IMR-90 (cell line): ENCODE data around the gene CYP27B1. TPM values are rescaled to one million over a fixed set of nuclear protein-coding genes. Genes with fewer than 3 reads are reported as not detected.
A peak's percentile ranks its signal among the peaks of the same experiment; 100 is the strongest.

Experiments used
- ATAC-seq: fragments of 200-7000 bp; cut with Tn5 transposase; 2 replicates; pipeline ENCODE4 v1.9.1; 2020; ENCODE audit warnings: low read depth, mild to moderate bottlenecking, moderate library complexity
- BruUV-seq: library from RNA; stranded (reverse); fragments of 400-500 nt; replicated peaks from 2 replicates; lab custom pipeline; 2021; lab: Mats Ljungman, UMichigan
- CTCF ChIA-PET: fragments of 300-600 bp; formaldehyde crosslinking; extraction: SDS; loops from one replicate; lab custom pipeline; 2021; ENCODE audit warnings: antibody characterized with exemption; lab: Yijun Ruan, JAX
- POLR2A ChIA-PET: fragments of 300-600 bp; sonication (Branson Sonifier 250); formaldehyde crosslinking; loops from one replicate; lab custom pipeline; 2022; ENCODE audit warnings: antibody characterized with exemption; ENCODE audit not compliant: unreplicated experiment; lab: Charles Lee
- DNase-seq: peaks from one replicate; pipeline ENCODE4 v3.0.0; 2013
- H2AFZ ChIP-seq: replicated peaks from 2 replicates; pipeline ENCODE3; 2013; ENCODE audit warnings: low read length, mild to moderate bottlenecking; ENCODE audit not compliant: poor library complexity
- H2AK5ac ChIP-seq: 2 replicates; pipeline ENCODE4 v1.6.1; 2013; ENCODE audit warnings: low read depth, low read length, inconsistent platforms
- H2AK9ac ChIP-seq: replicated peaks from 2 replicates; pipeline ENCODE3; 2013; ENCODE audit warnings: mild to moderate bottlenecking, low read depth, low read length, moderate library complexity; ENCODE audit not compliant: poor library complexity
- H2BK120ac ChIP-seq: 2 replicates; pipeline ENCODE4 v1.6.1; 2013; ENCODE audit warnings: low read depth, low read length, inconsistent platforms
- H2BK15ac ChIP-seq: 3 replicates; pipeline ENCODE4 v1.6.1; 2013; ENCODE audit warnings: low read depth, low read length, inconsistent platforms
- H2BK20ac ChIP-seq: 2 replicates; pipeline ENCODE4 v1.6.1; 2013; ENCODE audit warnings: low read depth, mild to moderate bottlenecking, inconsistent platforms, low read length, moderate library complexity
- H2BK5ac ChIP-seq: 2 replicates; pipeline ENCODE4 v1.6.1; 2013; ENCODE audit warnings: mild to moderate bottlenecking, low read depth, low read length, inconsistent platforms; ENCODE audit not compliant: poor library complexity, severe bottlenecking
- H3K14ac ChIP-seq: replicated peaks from 2 replicates; pipeline ENCODE4 v1.6.1; 2013; ENCODE audit warnings: low read depth, low read length, inconsistent platforms
- H3K18ac ChIP-seq: 2 replicates; pipeline ENCODE4 v1.6.1; 2013; ENCODE audit warnings: low read depth, low read length, control low read depth
- H3K23ac ChIP-seq: 2 replicates; pipeline ENCODE4 v1.6.1; 2013; ENCODE audit warnings: low read depth, low read length, inconsistent platforms
- H3K27ac ChIP-seq: 2 replicates; pipeline ENCODE4 v1.5.1; 2013; ENCODE audit warnings: mild to moderate bottlenecking, control low read depth, low read length; ENCODE audit not compliant: insufficient read depth
- H3K27me3 ChIP-seq: 2 replicates; pipeline ENCODE4 v1.6.1; 2013; ENCODE audit warnings: low read length; ENCODE audit not compliant: control insufficient read depth, insufficient read depth
- H3K36me3 ChIP-seq: 2 replicates; pipeline ENCODE4 v1.6.1; 2013; ENCODE audit warnings: low read length, mixed read lengths; ENCODE audit not compliant: control insufficient read depth, insufficient read depth
- H3K4ac ChIP-seq: 2 replicates; pipeline ENCODE4 v1.6.1; 2013; ENCODE audit warnings: low read depth, low read length, inconsistent platforms
- H3K4me1 ChIP-seq: 2 replicates; pipeline ENCODE4 v1.6.1; 2013; ENCODE audit warnings: low read length, mixed read lengths; ENCODE audit not compliant: control insufficient read depth, insufficient read depth
- H3K4me2 ChIP-seq: 2 replicates; pipeline ENCODE4 v1.6.1; 2013; ENCODE audit warnings: low read depth, mild to moderate bottlenecking, control low read depth, low read length, moderate library complexity
- H3K4me3 ChIP-seq: 2 replicates; pipeline ENCODE4 v1.5.1; 2013; ENCODE audit warnings: low read depth, mild to moderate bottlenecking, control low read depth, low read length, moderate library complexity; ENCODE audit not compliant: insufficient read depth
- H3K56ac ChIP-seq: 2 replicates; pipeline ENCODE4 v1.6.1; 2013; ENCODE audit warnings: low read length, inconsistent platforms; ENCODE audit not compliant: insufficient read depth; ENCODE audit errors: extremely low read depth
- H3K79me1 ChIP-seq, 2 experiments: 2 replicates each; pipeline ENCODE4 v1.6.1; 2013; ENCODE audit warnings: low read length in 2 of 2, inconsistent platforms in 1 of 2, low read depth in 1 of 2
- H3K9ac ChIP-seq: 2 replicates; pipeline ENCODE4 v1.6.1; 2013; ENCODE audit warnings: low read depth, low read length, control low read depth
- H3K9me1 ChIP-seq: 2 replicates; pipeline ENCODE4 v1.6.1; 2013; ENCODE audit warnings: low read length, inconsistent platforms; ENCODE audit not compliant: insufficient read depth
- H3K9me3 ChIP-seq: 2 replicates; pipeline ENCODE4 v1.6.1; 2013; ENCODE audit warnings: low read length; ENCODE audit not compliant: control insufficient read depth, insufficient read depth
- H4K20me1 ChIP-seq: 2 replicates; pipeline ENCODE4 v1.6.1; 2013; ENCODE audit warnings: low read length, inconsistent platforms; ENCODE audit not compliant: insufficient read depth
- H4K5ac ChIP-seq: 2 replicates; pipeline ENCODE4 v1.6.1; 2013; ENCODE audit warnings: mild to moderate bottlenecking, low read depth, low read length, control low read depth
- H4K8ac ChIP-seq, 2 experiments: 2 replicates each; pipeline ENCODE4 v1.6.1; 2013; ENCODE audit warnings: low read depth in 2 of 2, low read length in 2 of 2, control low read depth in 1 of 2, inconsistent platforms in 1 of 2
- H4K91ac ChIP-seq: 2 replicates; pipeline ENCODE4 v1.6.1; 2013; ENCODE audit warnings: low read depth, low read length, inconsistent platforms; ENCODE audit not compliant: insufficient read depth
- CHD1 ChIP-seq: IDR thresholded peaks from 2 replicates; pipeline ENCODE4 v1.6.1; 2012; ENCODE audit warnings: low read depth, low read length, improper control_type of control experiment
- MAZ ChIP-seq: IDR thresholded peaks from 2 replicates; pipeline ENCODE4 v1.6.1; 2012; ENCODE audit warnings: low read depth, mild to moderate bottlenecking, low read length, improper control_type of control experiment, moderate library complexity, borderline replicate concordance
- NFE2L2 ChIP-seq: fragments of 150-350 bp; IDR thresholded peaks from 2 replicates; pipeline ENCODE4 v1.6.1; 2016; ENCODE audit warnings: low read depth, mild to moderate bottlenecking, low read length
- WGBS, 2 experiments: methylation state at CpG; one replicate each; pipeline versions ENCODE4 v1.1.5 to v1.1.7; 2013; ENCODE audit warnings: missing lambda C conversion rate in 2 of 2; ENCODE audit not compliant: insufficient read length in 1 of 2; ENCODE audit errors: extremely low coverage in 2 of 2; 5-methylcytosine and 5-hydroxymethylcytosine counted together
- dilution Hi-C: fragments of 300-500 bp; cut with HindIII; formaldehyde crosslinking; loops from one replicate; pipeline ENCODE4 v1.14.3; 2018; ENCODE audit warnings: low sequenced_read_pairs; ENCODE audit not compliant: unreplicated experiment
- in situ Hi-C: fragments of 300-500 bp; cut with MboI; formaldehyde crosslinking; loops from 3 replicates; pipeline ENCODE4 v1.14.3; 2019; ENCODE audit warnings: low sequenced_read_pairs, inconsistent platforms, mixed read lengths
- intact Hi-C: fragments of 100-400 bp; cut with micrococcal nuclease; formaldehyde crosslinking; loops from 2 replicates; pipeline ENCODE4 v1.10.0; 2022
- polyA plus RNA-seq, 3 experiments: library from polyadenylated mRNA; depleted of rRNA; stranded (reverse); fragments of >200 nt; gene quantifications; 2 replicates each; pipeline ENCODE4 v1.2.3, GENCODE V29; 2012; ENCODE audit warnings: low replicate concordance in 1 of 3
- total RNA-seq: library from RNA; depleted of rRNA; stranded (reverse); fragments of >200 nt; gene quantifications from 2 replicates; pipeline ENCODE4 v1.2.3, GENCODE V29; 2012

The CYP27B1 gene
- total and polyA plus RNA-seq, 2 of the 4 experiments (the other 2 are of a cell fraction): 0.36 to 1.3 TPM

DNA sequence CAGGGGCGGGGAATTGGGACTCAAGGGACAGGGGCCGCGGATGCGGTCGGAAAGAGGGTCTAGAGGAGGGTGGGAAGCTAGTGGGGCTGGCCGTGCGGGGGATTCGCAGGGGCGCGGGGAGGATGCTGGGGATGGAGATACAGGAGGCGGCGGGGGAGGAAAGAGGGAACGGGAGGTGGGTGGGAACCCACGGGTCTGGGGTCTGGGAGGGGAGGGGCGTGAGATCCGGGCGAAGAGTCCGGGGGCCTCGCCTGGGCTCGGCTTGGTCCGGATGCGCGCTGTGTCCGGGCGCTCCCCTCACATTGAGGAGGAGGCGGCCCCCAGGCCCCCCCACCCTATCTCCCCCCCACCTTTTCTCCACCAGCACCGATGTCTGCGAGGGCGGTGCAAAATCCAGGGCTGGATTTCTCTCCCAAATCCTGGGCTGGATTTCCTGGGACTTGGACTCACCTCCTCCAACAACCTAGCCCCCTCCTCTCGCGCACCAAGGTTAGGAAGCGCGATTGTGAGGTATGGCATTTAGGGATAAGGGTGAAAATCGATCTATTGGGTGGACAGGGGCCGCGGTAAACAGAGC is 28.1 kb downstream of the CYP27B1 start, which contains the start of gene AGAP2:
Gene AGAP2 (minus strand): TSS at position 82 of the 577 bp plus-strand sequence. CDS start 496 bp downstream, outside the sequence.
- Histone ChIP-seq H3K56ac (no peak within 1 kb of the TSS), H3K27ac (no peak within 1 kb of the TSS), H2BK120ac (no peak within 1 kb of the TSS), H3K9me1 (no peaks in the 10 kb centered on the region), H3K14ac (no peak within 1 kb of the TSS), H3K27me3 (peaks cover 81% of the 10 kb centered on the region), H3K4me2 (peak within 1 kb of the TSS; percentile 73), H3K4ac (no peak within 1 kb of the TSS), H2AK5ac (no peak within 1 kb of the TSS), H3K18ac (no peak within 1 kb of the TSS), H2AK9ac (peak within 1 kb of the TSS; percentile 55), H4K8ac (no peak within 1 kb of the TSS), H3K4me1 (0 out of 2 replicates have a peak, but pooled peaks cover 3% of the 10 kb centered on the region), H3K9ac (no peak within 1 kb of the TSS), H2BK20ac (no peak within 1 kb of the TSS), H3K23ac (0 out of 2 replicates have a peak within 1 kb of the TSS, but pooled peaks have one; percentile 1), H3K79me1 (no peaks in the 10 kb centered on the region), H3K36me3 (no peaks in the 10 kb centered on the region), H3K9me3 (peaks cover 2% of the 10 kb centered on the region; the same call in 1 of the 2 replicates), H4K5ac (no peak within 1 kb of the TSS), H2AFZ (peak within 1 kb of the TSS; percentile 79), H2BK5ac (no peak within 1 kb of the TSS), H4K91ac (no peak within 1 kb of the TSS), H3K4me3 (peak within 1 kb of the TSS; percentile 31), H2BK15ac (no peak within 1 kb of the TSS), H4K20me1 (0 out of 2 replicates have a peak, but pooled peaks cover 3% of the 10 kb centered on the region)
- in situ Hi-C loops (loop anchor here (10.0 kb wide), 1 partner anchor 154 kb away; no protein-coding TSS in a partner anchor), intact Hi-C loops (loop anchor here (5.0 kb wide), 1 partner anchor 156 kb away; no protein-coding TSS in a partner anchor), dilution Hi-C loops (no loop called here)
- 0% methylated on average over 10 of the region's 36 CpGs; no CpG with 5 or more reads in 1 of the 2 experiments for WGBS, 2 experiments
- no peak for ATAC-seq
- TF ChIP-seq CHD1 (no peak), MAZ (peak; percentile 72), NFE2L2 (no peak)
- no TSS peak for BruUV-seq
- ChIA-PET CTCF (no interaction called here), POLR2A (no interaction called here)
- DNase-seq: no peak
